Heart left ventricle (tissue), 16 donors: Measurements from ENCODE around the gene MLLT3. TPM values are rescaled to one million over a fixed set of nuclear protein-coding genes. Genes with fewer than 3 reads are reported as not detected.

Experiments used
- ATAC-seq, 4 donors: fragments of 200-7000 bp; cut with Tn5 transposase; one replicate each; pipeline ENCODE4 v1.9.1; 2020 to 2022; ENCODE audit warnings: moderate library complexity in 4 of 4, mild to moderate bottlenecking in 3 of 4, moderate number of reproducible peaks in 1 of 4
- DNase-seq, 5 donors: peaks; one replicate each; pipeline ENCODE4 v3.0.0-alpha.2; 2020
- H3K27ac ChIP-seq, 12 donors: fragments of 200-600 bp; sonication (generic) in 4 of 12; one replicate each; pipeline versions ENCODE4 v1.5.0 to v1.8.0; 2016 to 2022; ENCODE audit warnings: mild to moderate bottlenecking in 2 of 12
- H3K27me3 ChIP-seq, 9 donors: fragments of 200-600 bp; sonication (generic) in 2 of 9; one replicate each; pipeline versions ENCODE4 v1.5.1 to v1.8.0; 2016 to 2022; ENCODE audit warnings: mild to moderate bottlenecking in 3 of 9
- H3K36me3 ChIP-seq, 9 donors: fragments of 200-600 bp; sonication (generic) in 2 of 9; one replicate each; pipeline versions ENCODE4 v1.5.0 to v1.8.0; 2018 to 2022; ENCODE audit warnings: mild to moderate bottlenecking in 2 of 9
- H3K4me1 ChIP-seq, 12 donors: fragments of 200-600 bp; sonication (generic) in 4 of 12; one replicate each; pipeline versions ENCODE4 v1.5.0 to v1.8.0; 2016 to 2022; ENCODE audit warnings: mild to moderate bottlenecking in 3 of 12
- H3K4me3 ChIP-seq, 12 donors: fragments of 200-600 bp; sonication (generic) in 4 of 12; one replicate each; pipeline versions ENCODE4 v1.5.0 to v1.8.0; 2017 to 2022; ENCODE audit warnings: mild to moderate bottlenecking in 9 of 12, moderate library complexity in 4 of 12
- H3K9me3 ChIP-seq, 12 donors: fragments of 200-600 bp; sonication (generic) in 4 of 12; one replicate each; pipeline versions ENCODE4 v1.5.0 to v1.8.0; 2016 to 2022; ENCODE audit warnings: mild to moderate bottlenecking in 1 of 12
- CTCF ChIP-seq, 12 donors: fragments of 200-600 bp; sonication (generic) in 4 of 12; IDR thresholded peaks; one replicate each; pipeline versions ENCODE4 v1.5.0 to v1.8.0; 2018 to 2022; ENCODE audit warnings: antibody characterized with exemption in 12 of 12, mild to moderate bottlenecking in 5 of 12
- POLR2A ChIP-seq, 2 donors: fragments of 450-650 bp; IDR thresholded peaks; one replicate each; pipeline ENCODE4 v1.6.1; 2017; ENCODE audit warnings: antibody characterized with exemption in 2 of 2, mild to moderate bottlenecking in 2 of 2, moderate library complexity in 2 of 2
- WGBS, 4 donors: extraction: QIAGEN DNeasy Blood & Tissue Kit in 2 of 4; methylation state at CpG; one replicate each; pipeline versions ENCODE4 v1.1.5 to v1.1.7; 2013 to 2018; 5-methylcytosine and 5-hydroxymethylcytosine counted together
- intact Hi-C, 10 donors: fragments of 100-400 bp; cut with DNase I; formaldehyde crosslinking; loops; one replicate each; pipeline versions ENCODE4 v1.11.1 to v1.14.2; 2022
- polyA plus RNA-seq, 2 donors: library from polyadenylated mRNA; stranded (reverse); fragments of 200-250 nt; gene quantifications; one replicate each; pipeline ENCODE4 v1.2.3, GENCODE V29; 2013
- total RNA-seq, 9 donors: library from RNA; depleted of rRNA in 2 of 9; stranded (reverse); fragments of >200 nt in 2 of 9; fragmentation: NEBNext Ultra II Directional in 3 of 9; extraction: Animal tissue kit (Norgen Biotek cat#: 25700) in 3 of 9; gene quantifications; one replicate each; pipeline versions ENCODE4 v1.1.0 to v1.2.4, GENCODE V29; 2016 to 2023
- donor health status: ischemic (EF 13 %, LVEDD 7.1; RV severe dilation, severe dysfunction).
- donor health status: healthy with polysubstance abuse.
- donor health status: DM: no; HTN: yes; CAD: no.
- donor health status: DM: no; HTN: no; CAD: no.
- donor health status: ischemic (EF 25% LVEDD 6.9; RV normal size, moderate dysfunction).
- donor health status: ischemic (EF 25% LVEDD 5.7; RV mildly dilated, moderate dysfunction).
- donor health status: healthy.
- donor health status: DM: yes; HTN: yes; CAD: no.
- donor health status: ischemic (EF 35%, LVEDD 5.7; RV mildly dilated, moderate dysfunction).
- donor health status: nonischemic (EF 11% LVEDD 7.7; RV severe dilation, severe dysfunction).
- donor health status: DM: yes; HTN: yes; CAD: no.
- donor health status: PGD.
- donor health status: ischemic (EF 29% LVEDD 5.4; RV normal size, mild dysfunction).
- donor health status: nonischemic (EF 23%, LVEDD 6.1; RV moderate dilation, normal function).

Gene MLLT3
- total and polyA plus RNA-seq, 11 donors, result 7.5 to 21.0 (median 15.3) TPM

GRCh38 chr9:20488691-20489090 lies 133.6 kb downstream of the MLLT3 start:
- Histone ChIP-seq H3K9me3 (no peaks in the 10 kb centered on the region), H3K27ac (no peak overlapping the region), H3K36me3 (no peaks in the 10 kb centered on the region), H3K4me1 (peaks cover 0 to 14% (median 4%) of the 10 kb centered on the region in 12 donors), H3K27me3 (no peaks in the 10 kb centered on the region), H3K4me3 (no peak overlapping the region)
- DNase-seq, result no peak
- ATAC-seq, result no peak
- TF ChIP-seq POLR2A (IDR thresholded peaks at IDR 0.05) (no peak), CTCF (IDR thresholded peaks at IDR 0.05) (no peak)
- intact Hi-C loops, result no loop called here
- WGBS, 4 donors, result 61 to 78% (median 65%) methylated on average over 1 of the region's 1 CpG

GRCh38 chr9:20486552-20486951 lies 135.7 kb downstream of the MLLT3 start:
- Histone ChIP-seq H3K27ac (no peak overlapping the region), H3K27me3 (no peaks in the 10 kb centered on the region), H3K4me1 (peaks cover 0 to 7% (median 0%) of the 10 kb centered on the region in 12 donors), H3K9me3 (no peaks in the 10 kb centered on the region), H3K36me3 (no peaks in the 10 kb centered on the region), H3K4me3 (no peak overlapping the region)
- TF ChIP-seq CTCF (IDR thresholded peaks at IDR 0.05) (no peak), POLR2A (IDR thresholded peaks at IDR 0.05) (no peak)
- DNase-seq, result no peak
- intact Hi-C loops, result no loop called here
- ATAC-seq, result no peak
- 60 to 66% (median 66%) methylated on average over 4 of the region's 4 CpGs for WGBS, 4 donors

- DNase-seq, result no peak
- peaks cover 0 to 41% (median 20%) of the 10 kb centered on the region in 12 donors for H3K4me1 ChIP-seq
- 98 to 100% (median 99%) methylated on average over 5 of the region's 5 CpGs for WGBS, 4 donors
- intact Hi-C loops, result loop anchor here in 1 of 10 donors (5.0 kb wide), 1 partner anchor 119 kb away; no protein-coding TSS in a partner anchor
- TF ChIP-seq POLR2A (IDR thresholded peaks at IDR 0.05) (no peak), CTCF (IDR thresholded peaks at IDR 0.05) (no peak)
- no peak overlapping the region for H3K4me3 ChIP-seq
- no peaks in the 10 kb centered on the region for H3K36me3 ChIP-seq
- no peaks in the 10 kb centered on the region for H3K27me3 ChIP-seq
- no peaks in the 10 kb centered on the region for H3K9me3 ChIP-seq
- ATAC-seq, result no peak
- no peak overlapping the region for H3K27ac ChIP-seq
Observed at GRCh38 chr9:20481437-20481836, 140.9 kb downstream of the MLLT3 start.

GRCh38 chr9:20480249-20480648 lies 142.1 kb downstream of the MLLT3 start:
- peaks cover 0 to 47% (median 23%) of the 10 kb centered on the region in 12 donors for H3K4me1 ChIP-seq
- TF ChIP-seq CTCF (IDR thresholded peaks at IDR 0.05) (no peak), POLR2A (IDR thresholded peaks at IDR 0.05) (no peak)
- no peak overlapping the region for H3K4me3 ChIP-seq
- H3K36me3 ChIP-seq, result no peaks in the 10 kb centered on the region
- ATAC-seq (no peak), DNase-seq (no peak)
- no peak overlapping the region for H3K27ac ChIP-seq
- WGBS, 4 donors, result 62 to 86% (median 75%) methylated on average over 3 of the region's 3 CpGs
- H3K27me3 ChIP-seq, result no peaks in the 10 kb centered on the region
- H3K9me3 ChIP-seq, result no peaks in the 10 kb centered on the region
- intact Hi-C loops, result loop anchor here in 1 of 10 donors (5.0 kb wide), 1 partner anchor 118 kb away; no protein-coding TSS in a partner anchor
